Measurements from ENCODE around the gene PDE6C.
"Not testable (repeated sequence)": the region's sequence is repeated elsewhere in the genome, so short reads cannot be mapped to it uniquely, and the experiment has no call there.

Gene PDE6C

DNA sequence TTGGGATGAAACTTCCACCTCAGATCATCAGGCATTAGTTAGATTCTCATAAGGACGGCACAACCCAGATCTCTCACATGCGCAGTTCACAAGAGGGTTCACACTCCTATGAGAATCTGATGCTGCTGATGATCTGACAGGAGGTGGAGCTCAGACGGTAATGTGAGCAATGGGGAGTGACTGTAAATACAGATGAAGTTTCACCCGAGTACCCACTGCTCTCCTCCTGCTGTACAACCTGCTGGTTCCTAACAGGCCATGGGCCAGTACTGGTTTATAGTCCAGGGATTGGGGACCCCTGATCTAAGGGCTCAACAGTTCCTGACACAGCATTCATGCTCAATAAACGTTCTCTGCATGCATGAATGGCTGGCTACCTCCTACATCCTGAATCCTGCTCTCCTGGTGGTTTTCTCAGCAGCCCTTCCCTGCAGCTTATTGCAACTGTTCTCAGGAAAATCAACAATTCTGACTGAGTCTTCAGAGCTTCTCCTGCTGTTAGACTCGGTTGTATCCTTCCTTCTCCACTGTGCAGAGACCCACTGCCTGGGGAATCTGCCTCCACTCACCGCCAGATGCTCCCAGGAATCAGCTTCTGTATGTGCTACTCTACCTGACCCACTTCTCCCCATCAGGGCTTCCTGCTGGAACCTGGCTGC is 17.4 kb downstream of the PDE6C start:
- no peak for DNase-seq (ENCODE audit: low spot score)
- no peak for FAIRE-seq

DNA sequence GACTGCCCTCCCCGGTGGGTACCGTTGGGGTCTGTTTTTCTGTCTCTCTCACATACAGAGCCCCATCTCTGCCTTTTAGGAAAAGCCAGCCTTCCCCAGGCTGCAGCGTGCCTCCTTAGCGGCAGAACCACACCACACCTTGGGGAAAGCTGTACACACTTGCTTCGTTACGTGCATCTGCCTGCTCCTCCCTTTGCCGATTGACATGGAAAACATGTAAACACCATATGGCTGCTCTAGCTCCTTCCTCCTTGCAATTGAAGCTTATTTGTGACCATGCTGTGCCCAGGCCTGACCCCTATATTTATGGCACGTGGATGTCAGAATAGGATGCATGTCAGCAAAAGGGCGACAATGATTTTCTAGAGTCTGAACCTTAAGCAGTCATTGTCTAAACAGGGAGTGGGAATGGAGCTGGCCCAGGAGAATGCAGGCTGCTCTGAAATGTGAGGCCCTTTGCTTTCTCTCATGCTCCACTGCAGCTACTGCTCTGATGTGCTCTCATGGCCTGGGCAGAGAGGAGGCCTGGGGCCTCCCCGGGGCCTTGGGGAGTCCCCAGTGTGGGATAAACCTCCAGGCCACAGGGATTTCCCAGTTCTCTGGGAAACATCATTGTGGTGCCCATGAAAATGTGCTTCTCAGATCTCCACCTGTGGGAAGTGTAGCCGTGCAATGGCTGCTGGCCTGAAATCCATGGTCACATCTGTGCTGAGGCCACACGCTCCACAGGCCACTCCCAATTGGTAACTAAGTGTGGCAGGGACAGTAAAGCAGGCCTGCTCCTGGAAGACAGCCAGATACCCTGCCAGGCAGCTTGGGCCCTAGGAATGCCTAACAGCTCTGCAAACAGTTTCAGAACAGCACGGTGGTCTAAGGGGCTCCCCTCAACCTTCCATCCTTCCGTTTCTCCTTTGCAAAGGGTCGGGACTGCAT is 18.6 kb downstream of the PDE6C start:
- DNase-seq (ENCODE audit: low spot score) = no peak

DNA sequence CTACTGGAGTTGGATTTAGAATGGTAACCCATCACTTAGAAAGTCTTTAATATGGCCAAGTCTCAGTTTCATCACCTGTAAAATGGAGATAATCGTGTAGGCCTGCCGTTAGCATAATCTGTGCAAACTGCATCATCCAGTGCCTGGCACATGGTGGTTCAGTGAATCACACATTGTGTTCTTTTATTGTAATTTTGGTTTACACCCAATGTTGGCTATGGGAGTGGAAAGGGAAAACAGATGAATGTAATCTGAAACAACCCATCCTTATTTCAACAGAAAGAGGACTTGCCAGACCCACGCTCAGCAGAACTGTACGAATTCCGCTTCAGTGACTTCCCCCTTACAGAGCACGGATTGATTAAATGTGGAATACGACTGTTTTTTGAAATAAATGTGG is 27.5 kb downstream of the PDE6C start:
- FAIRE-seq (no peak), DNase-seq (ENCODE audit: low spot score) (no peak)

More for the DNA sequence above, 18.6 kb downstream of the PDE6C start:
- no peak for FAIRE-seq

DNA sequence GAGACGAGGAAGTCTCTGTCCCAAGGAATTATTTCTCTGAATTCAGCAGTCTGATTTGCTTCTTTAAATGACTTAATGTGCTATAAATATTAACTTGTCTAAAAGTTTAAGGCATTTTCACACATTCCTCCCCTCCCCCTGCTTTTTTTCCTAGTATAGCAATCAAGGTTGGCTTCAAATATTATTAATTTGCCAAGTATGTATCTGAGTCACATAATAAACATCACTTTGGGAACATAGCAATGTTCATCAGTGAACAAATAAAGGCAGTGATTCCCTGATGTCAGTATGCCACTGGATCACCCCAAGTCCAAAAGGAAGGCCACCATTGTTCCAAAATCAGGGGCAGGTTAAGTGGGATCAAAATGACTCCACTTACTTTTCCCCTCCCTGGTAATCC is 40.5 kb downstream of the PDE6C start:
- DNase-seq (ENCODE audit: low spot score) (no peak), FAIRE-seq (no peak)

DNA sequence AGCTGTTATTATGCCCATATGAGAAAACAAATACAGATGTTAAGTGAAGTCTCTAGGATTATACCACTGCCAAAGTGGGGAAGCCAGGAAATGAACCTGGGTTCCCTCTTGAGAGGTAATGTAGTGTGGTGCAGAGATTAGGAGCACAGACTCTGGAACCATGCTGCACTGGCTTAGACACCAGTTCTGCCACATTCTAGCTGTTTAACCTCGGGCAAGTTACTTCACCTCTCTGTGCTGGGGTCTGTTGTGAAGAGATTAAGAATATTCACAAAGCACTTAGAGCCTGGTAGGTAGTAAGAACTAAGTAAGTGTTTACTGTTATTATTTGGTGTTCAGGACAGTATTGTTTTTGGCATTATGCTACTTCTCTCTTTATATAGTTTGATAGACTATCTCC is 41.9 kb downstream of the PDE6C start:
- DNase-seq (ENCODE audit: low spot score) = no peak
- no peak for FAIRE-seq

DNA sequence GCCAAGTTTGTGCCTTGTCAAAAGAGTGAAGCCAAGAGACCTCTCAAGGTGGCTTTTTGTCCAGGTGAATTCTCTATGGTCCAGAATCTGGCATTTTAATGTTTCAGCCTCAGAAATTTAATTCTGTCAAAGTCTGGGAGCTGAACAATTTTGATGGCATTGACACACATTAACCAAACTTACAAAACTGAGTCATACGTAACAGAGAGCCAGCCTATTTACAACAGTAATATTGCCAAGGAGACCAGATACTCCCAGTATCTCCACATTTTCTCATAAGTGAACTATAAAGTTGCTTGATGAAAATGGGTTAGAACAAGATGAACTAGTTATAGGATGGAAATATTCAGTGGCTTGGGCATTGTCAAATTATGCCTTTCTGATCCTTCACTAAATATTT is 43.8 kb downstream of the PDE6C start:
- no peak for DNase-seq (ENCODE audit: low spot score)
- FAIRE-seq = no peak

DNA sequence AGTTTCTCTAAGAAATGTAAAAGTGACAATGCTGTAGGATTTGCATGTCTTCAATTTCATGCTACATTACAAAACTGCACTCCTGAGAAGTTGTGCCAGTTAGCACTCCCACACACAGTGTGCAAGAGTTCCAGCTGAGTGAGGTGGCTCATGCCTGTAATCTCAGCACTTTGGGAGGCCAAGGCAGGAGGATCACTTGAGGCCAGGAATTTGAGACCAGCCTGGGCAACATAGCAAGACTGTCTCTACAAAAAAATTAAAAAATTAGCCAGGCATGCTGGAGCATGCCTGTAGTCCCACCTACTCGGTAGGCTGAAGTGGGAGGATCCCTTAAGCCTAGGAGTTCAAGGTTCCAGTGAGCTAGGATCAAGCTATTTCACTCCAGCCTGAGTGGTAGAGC is 45.4 kb downstream of the PDE6C start:
- DNase-seq (ENCODE audit: low spot score) (no peak), FAIRE-seq (no peak)

DNA sequence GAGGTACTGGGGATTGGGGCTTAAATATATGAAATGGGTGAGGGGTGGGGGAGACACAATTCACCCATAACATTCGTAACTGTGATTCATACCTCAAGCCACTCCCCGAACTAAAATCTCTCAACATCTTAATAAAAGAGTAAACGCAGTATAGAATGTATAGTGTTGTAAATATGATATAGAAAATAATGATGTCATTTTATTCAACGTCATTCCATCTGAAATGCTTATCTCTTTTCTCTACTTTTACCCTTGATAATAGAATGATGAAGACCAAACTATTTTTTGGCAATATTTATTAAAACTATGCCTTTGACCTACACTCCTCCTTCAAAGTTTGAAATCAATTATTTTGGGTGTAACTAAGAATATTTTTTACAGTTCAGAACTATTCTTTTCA is 53.7 kb downstream of the PDE6C start:
- DNase-seq (ENCODE audit: low spot score) (no peak), FAIRE-seq (no peak)

DNA sequence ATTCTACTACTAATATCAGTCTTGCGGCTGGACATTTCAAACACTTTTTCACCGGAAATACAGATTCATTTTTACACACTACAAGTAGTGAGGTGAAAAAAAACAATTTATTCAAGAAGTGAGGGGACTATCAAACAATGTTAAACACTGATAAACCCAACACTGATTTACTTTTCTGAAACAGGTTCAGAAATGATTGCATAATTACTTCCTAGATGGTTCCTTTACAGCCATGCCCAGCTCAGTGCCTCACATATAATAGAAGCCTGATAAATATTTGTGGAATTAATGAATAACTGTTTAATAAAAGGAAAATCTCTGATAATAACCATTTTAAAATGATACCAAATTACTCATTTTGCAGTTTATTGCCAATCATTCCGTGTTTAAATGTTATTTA is 55.5 kb downstream of the PDE6C start:
- no peak for DNase-seq (ENCODE audit: low spot score)
- no peak for FAIRE-seq

DNA sequence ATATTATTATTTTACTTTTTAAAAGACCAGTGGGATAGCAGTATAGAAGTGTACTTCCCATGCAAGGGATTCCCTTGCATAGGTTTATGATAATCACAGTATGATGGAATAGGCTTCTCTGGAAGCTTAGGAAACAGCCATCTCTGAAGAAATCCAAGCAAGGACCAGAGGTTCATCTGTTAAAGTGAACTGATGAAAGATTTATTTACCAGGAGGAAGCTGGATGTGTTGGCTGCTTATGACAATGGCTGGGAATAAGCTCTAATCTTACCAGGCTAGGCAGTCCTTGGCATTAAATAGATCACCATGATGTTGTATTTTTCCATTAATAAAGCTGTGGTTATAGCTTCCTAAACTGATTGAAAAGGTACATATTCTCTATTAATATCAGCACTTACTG is 58.0 kb downstream of the PDE6C start:
- FAIRE-seq (no peak), DNase-seq (ENCODE audit: low spot score) (no peak)

DNA sequence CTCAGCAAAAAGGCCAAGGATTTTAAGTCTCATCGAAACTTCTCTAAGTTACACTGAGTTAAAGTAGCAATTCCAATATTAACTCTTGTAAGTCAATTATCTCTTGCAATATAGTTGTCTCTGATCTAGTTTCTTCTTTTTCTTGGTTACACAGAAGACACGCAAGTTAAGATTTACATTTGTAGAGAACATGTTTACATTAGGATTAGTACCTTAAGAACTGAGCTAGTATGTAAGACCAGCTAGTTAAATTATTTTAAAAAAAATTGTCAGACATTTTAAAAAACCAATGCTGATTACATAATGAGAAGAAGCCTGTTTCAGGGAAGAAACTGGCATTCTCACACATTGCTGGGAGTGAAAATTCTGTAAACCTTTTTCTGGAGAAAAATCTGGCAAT is 58.7 kb downstream of the PDE6C start:
- no peak for FAIRE-seq
- DNase-seq (ENCODE audit: low spot score) = no peak

DNA sequence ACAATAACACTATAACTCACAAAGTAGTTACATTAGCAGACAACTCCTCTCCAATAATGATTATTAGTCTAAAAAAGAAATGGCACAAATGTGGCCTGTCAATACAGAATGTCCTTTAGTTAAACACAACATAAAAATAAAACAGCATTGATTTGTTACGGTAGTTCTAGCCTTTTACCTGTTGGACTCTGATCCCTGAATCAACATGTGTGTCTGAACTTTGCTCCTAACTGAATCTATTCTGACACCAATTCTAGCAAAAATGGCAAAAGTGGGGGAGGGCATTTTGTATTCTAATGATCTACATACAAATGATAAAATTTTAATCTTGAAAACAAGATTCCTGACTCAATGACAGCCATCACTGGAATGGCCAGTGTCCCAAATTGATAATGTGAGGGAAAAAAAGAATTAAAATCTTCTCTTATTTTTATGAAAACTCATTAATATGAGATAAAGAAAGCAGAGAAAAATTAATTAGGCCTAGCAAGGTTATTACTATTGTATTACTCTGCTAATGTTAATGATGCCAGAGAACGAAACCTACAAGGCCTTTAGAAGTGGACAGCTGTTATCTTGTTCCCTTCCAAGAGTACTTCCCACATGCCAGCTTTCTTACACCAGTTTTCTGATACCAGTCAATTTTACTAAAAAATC is 59.8 kb downstream of the PDE6C start:
- DNase-seq (ENCODE audit: low spot score) = no peak
- FAIRE-seq = no peak

DNA sequence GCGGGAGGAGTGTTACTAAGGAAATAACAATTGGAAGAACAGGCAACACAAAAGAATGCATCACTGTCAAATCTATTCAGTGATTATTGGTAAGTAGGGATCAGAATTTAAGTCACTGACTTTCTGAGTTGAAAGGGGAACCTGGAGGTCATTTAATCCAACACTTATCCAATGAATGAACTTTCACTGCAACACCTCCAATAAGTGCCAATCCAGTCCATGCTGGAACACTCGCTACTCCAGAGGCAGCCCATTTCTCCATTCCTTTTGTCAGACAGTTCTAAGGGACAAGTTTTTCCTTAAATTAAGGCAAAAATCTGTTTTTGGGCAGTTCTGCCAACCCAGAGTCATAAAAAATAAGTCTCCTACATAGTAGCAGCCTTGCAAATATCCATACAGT is 60.6 kb downstream of the PDE6C start:
- FAIRE-seq (no peak), DNase-seq (ENCODE audit: low spot score) (no peak)

DNA sequence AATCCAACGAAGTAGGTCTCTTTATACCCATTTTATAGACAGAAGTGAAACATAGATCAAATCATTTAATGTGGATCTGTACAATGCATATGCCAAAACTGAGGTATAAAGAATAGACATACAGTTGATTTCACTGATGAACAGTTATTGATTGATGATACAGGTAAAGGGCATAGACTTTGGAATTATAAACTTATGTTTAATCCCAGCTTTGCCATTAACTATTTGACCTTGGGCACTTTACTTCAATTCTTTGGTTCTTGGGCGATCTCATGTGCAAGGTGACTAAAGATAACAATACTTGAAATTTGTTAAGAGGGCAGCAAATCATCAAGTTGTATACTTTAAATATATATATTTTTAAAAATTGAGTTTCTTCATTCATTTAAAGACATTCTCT is 61.5 kb downstream of the PDE6C start:
- no peak for FAIRE-seq

DNA sequence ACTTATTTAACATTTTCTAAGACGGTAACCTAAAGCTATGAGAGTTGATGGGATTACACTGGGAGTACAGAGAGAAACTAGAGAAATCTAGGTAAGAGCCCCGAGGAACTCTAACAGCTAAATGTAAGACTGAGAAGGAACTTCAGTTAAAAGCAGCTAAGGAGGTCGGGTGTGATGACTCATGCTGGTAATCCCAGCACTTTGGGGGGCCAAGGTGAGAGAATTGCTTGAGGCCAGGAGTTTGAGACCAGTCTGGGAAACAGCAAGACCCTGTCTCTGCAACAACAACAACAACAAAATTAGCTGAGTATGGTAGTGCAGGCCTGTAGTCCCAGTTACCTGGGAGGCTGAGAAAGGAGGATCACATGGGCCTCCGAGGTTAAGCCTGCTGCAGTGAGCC is 66.0 kb downstream of the PDE6C start:
- DNase-seq (ENCODE audit: low spot score) (no peak), FAIRE-seq (no peak)

More for the DNA sequence above, 61.5 kb downstream of the PDE6C start:
- no peak for DNase-seq (ENCODE audit: low spot score)

DNA sequence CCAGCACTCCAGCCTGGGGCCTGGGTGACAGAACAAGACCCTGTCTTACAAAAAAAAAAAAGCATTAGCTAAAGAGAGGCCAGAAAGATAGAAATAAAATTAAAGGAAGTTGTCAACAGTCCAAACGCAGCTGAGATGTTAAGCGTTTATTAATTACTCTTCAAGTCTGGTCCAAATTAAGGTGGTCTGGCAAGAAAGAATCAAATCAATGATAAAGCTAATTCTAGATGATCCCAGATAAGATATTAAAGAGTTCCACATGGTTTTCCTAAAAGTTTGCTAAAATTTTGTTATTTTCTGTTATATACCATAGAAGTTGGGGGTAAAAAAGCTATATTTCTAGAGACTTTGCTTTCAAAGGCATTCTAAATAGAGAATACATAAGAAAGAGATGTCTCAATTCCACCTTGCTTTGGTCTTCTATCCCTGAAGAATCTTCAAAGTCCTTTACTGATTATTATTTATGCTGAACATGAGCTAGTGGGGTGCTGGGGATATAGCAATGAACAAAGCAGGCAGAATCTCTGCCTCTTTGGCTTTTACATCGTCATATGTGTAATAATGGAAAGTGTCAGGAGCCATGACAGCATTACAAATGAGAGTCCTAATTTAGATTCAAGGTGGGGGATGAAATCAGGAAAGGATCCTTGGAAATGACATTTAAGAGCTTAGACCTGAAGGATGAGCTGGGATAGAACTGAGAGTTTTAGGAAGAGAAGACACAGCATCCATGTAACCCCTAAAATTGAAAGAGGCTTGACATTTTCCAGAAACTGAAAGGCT is 66.7 kb downstream of the PDE6C start:
- no peak for DNase-seq (ENCODE audit: low spot score)
- FAIRE-seq = no peak

DNA sequence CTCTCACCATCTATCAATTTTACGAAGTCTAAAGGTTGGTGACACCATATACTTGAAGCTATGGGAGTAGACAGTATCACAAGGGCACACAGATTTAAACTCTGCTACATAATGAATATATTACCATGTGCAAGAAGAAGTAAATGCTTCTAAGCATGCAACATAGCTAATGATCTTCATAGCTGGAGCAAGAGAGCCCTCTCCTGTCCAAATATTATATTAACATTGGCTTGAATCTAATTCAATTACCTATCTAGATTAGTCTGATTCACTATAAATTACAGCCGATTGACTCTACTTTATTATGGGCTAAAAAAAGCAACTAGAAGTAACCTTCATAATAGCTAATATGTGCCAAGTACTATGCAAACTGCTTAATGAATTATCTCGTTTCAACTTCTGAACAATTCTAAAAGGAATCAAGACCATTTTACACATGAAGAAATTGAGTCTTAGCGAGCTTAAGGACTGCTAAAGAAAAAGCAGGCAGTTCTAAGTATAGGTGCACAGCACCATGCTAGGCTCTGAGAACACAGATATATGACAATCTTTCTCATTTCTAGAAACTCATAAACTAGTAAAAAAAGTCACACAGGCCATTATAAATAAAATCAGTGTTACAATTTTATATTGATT is 68.2 kb downstream of the PDE6C start:
- peak; percentile 34 for DNase-seq (ENCODE audit: low spot score)
- FAIRE-seq = peak; percentile 51

DNA sequence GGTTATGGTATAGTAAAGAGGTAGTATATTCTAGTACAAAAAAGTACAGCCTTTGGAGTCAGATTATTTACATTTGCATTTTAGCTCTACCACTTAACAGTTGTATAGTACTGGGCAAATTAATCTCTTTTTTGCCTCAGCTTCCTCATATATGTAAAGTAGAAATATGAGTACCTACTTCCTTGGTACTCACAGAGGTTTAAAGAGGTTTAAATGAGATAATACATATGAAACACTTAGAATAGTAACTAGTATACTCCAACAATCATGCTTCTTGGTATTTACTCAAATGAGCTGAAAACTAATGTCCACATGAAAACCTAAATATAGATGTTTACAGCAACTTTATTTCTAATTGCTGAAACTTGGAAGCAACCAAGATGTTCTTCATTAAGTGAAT is 75.4 kb downstream of the PDE6C start:
- DNase-seq (ENCODE audit: low spot score) (no peak), FAIRE-seq (no peak)

DNA sequence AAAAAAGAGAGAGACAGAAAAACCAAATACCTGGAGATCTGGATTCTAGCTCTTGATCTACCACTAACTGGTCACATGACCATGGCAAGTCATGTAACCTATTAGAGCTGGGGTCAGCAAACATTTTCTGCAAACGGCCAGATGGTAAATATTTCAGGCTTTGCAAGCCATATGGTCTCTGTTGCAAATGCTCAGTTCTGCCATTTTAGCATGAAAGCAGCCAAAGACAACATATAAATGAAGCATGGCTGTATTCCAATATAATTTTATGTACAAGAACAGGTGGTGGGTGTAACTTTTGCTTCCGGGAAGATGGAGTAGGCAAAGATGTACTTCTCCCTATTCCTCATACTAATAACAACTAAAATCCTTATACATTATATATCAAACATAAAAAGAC is 83.4 kb downstream of the PDE6C start:
- FAIRE-seq (no peak), DNase-seq (ENCODE audit: low spot score) (no peak)

DNA sequence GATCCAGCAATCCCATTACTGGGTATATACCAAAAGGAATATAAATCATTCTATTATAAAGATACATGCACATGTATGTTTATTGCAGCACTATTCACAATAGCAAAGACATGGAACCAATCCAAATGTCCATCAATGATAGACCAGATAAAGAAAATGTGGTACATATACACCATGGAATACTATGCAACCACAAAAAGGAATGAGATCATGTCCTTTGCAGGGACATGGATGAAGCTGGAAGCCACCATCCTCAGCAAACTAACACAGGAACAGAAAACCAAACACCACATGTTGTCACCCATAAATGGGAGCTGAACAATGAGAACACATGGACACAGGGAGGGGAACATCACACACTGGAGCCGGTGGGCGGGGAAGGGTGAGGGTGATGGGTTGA is 84.2 kb downstream of the PDE6C start:
- not testable (repeated sequence) for DNase-seq (ENCODE audit: low spot score); FAIRE-seq

DNA sequence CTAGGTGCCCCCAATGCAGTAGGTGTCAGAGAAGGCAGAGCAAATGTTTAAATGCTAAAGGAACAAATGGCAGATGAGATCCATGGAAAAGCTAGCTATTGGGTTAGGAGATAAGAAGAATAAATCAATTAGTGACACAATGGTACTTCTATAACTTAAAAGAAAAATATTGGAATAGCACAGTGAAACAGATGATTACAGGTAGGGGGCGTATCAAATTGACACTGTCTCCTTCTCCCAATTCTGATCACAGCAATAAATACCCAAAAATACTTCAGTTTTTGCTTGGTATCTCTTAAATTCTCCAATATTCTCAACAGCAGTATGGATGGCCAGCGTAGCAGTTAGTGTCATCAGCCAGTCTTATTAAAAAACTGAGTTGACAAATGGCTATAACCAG is 84.9 kb downstream of the PDE6C start:
- FAIRE-seq = no peak
- no peak for DNase-seq (ENCODE audit: low spot score)

Data from RCC 7860 (cell line).